Measurements from ENCODE around the gene KRTAP20-2.

The KRTAP20-2 gene

DNA sequence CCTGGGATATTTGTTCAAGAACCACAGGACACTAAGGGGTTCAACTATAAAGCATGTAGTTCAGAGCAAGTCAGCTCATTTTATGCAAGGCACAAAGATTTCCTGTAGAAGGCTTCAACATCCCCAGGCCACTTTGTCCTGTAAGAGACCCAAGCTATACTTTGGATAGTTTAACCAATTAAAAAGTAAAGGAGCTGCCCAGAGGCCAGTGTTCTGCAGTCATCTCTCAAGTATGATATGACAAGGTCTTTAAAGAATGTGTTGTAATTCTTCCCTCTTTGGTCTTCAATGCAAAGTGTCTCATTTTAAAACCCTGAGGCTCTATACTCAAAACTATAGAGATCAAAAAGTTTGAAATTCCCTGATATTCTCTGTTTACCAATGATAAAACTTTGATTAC, 41.7 kb downstream of the KRTAP20-2 start:
- no peak for DNase-seq

DNA sequence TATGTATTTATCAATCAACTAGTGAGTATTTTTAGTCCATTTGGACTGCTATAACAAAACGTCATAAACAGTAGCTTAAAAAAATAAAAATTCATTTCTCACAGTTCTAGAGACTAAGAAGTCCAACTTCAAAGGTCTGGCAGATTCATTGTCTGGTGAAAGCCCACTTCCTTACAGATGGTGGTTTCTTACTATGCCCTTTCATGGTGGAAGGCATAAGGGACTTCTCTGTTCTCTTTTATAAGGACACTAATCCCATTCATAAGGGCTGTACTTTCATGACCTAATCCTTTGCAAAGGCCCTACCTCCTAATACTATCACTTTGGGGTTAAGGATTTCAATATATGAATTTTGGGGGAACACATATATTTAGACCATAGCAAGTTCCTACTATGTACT, 45.6 kb downstream of the KRTAP20-2 start:
- no peak for DNase-seq

DNA sequence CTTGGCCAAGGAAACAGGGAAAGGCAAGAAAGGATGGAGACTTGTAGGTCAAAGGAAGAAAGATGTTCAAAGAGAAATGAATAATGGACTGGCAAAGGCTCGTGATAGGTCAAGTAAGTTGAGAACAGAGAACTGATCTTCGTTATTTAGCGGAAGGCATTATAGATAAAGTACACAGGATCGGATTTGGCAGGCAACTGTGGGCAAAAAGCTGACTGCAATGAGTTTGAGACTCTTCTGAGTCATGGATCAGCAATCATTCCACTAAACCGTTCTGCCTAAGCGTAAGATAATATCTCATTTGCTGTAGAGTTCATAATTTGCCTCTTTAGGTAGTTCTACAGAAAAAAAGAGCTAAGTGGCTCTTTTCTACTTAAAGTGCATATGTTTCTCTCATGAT, 49.5 kb downstream of the KRTAP20-2 start:
- DNase-seq: peak in 1 of 5 experiments; percentile 62
